Caki2 (cell line): ENCODE measurements around the gene TMEM130. TPM values are rescaled to one million over a fixed set of nuclear protein-coding genes. Genes with fewer than 3 reads are reported as not detected.

Source experiments
- DNase-seq: peaks from one replicate; pipeline ENCODE4 v3.0.0-alpha.2; 2015; ENCODE audit warnings: low read depth
- in situ Hi-C: cut with HindIII; loops from 2 replicates; pipeline ENCODE4 v1.10.0; 2016; ENCODE audit warnings: low sequenced_read_pairs, low pct_unique_long_range_greater_than_20kb, mixed read lengths
- total RNA-seq: library from RNA; depleted of rRNA; stranded (reverse); fragments of >200 nt; shearing (Covaris generic); gene quantifications from 2 replicates; pipeline ENCODE4 v1.2.3, GENCODE V29; 2014; ENCODE audit warnings: low replicate concordance; rRNA removed

TMEM130 gene
- total RNA-seq: 27.3 TPM in 2 replicates

GRCh38 chr7:98869597-98870120 lies at the start of gene TMEM130:
TSS of gene TMEM130 (minus strand) at chr7:98870014. CDS start at chr7:98869861, 153 bp downstream.
- DNase-seq: peak; percentile 45
- in situ Hi-C loops: no loop called here

DNA sequence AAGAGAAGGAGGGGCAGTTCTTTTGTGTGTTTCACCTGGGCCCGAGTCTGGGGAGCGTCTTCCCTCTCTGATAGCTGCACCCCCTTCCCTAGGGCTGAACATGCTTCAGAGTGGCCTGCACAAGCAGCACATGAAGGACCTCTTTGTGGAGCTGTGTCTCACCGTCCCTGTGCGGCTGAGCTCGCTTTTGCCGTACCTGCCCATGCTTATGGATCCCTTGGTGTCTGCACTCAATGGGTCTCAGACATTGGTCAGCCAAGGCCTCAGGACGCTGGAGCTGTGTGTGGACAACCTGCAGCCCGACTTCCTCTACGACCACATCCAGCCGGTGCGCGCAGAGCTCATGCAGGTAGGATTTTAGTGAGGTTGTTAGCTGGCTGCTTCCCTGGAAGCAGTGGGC lies 47.5 kb upstream of the TMEM130 start:
- DNase-seq: no peak
- in situ Hi-C loops: no loop called here

DNA sequence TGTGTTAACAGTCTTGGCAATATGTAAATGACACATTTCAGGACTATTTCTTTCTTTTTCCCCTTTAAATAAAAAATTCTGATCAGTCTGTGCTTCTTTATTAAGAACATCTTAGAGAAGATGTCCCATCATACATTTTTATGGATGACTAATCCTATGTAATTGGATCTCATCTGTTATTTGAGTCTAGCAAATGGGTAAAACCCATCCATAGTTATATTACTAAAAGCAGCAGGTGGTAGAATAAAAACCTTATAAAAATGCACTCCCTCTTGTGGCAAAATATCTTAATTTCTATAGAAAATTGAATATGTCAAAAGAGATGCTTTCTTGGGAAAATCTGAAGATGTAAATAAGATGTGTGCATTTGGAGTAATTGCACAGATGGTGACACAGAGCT lies 43.8 kb upstream of the TMEM130 start:
- no peak for DNase-seq

DNA sequence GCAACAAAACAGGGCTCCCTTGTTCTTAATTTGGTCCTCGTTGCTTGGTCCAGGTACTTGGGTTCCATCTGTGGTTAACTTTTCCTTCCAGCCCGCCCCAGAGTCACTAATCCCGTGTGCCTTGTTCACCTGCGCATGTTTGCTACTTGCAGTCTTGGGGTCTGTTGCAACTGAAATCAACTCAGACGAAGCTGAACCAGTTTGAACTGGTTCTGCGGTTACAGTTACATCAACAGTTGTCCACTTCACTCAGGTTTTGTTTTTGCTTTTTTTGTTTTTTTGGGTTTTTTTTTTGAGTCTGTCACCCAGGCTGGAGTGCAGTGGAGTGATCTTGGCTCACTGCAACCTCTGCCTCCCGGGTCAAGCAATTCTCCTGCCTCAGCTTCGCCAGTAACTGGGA lies 43.2 kb upstream of the TMEM130 start:
- in situ Hi-C loops: no loop called here
- no peak for DNase-seq

More for the DNA sequence above, 43.8 kb upstream of the TMEM130 start:
- in situ Hi-C loops: no loop called here

DNA sequence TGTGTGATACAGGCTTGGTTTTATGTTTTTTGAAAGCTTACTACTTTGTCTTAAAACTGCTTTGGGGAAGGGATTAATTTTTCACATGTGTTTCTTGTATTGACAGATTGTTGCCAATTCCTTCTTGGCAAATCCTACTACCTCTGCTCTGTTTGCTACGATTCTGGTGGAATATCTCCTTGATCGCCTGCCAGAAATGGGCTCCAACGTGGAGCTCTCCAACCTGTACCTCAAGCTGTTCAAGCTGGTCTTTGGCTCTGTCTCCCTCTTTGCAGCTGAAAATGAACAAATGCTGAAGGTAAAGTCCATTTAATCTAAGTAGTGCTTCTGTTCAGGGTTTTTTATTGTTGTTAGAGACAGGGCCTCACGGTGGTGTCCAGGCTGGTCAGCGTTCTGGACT lies 42.1 kb upstream of the TMEM130 start:
- in situ Hi-C loops: no loop called here
- no peak for DNase-seq

- no peak for DNase-seq
- in situ Hi-C loops: no loop called here
Observed at GRCh38 chr7:98910427-98910826, 40.6 kb upstream of the TMEM130 start.

DNA sequence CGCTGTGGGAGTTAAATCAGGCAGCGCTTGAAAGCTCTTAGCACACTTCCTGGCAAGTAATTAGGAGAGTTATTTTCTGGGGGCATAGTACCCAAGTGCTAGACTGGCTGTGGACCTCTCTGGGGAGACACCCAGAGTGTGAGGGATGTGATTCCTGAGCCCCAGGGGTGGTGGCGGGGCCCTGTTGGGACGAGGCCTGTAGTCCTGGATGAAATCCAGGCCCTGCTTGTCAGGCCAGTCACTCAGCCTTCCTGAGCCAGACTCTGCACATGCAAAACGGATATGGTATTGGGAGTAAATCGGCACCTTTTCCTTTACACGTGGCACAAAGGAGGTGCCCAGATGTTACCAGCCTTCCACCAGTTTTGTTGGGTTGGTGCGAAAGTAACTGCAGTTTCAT lies 39.7 kb upstream of the TMEM130 start:
- in situ Hi-C loops: no loop called here
- no peak for DNase-seq

DNA sequence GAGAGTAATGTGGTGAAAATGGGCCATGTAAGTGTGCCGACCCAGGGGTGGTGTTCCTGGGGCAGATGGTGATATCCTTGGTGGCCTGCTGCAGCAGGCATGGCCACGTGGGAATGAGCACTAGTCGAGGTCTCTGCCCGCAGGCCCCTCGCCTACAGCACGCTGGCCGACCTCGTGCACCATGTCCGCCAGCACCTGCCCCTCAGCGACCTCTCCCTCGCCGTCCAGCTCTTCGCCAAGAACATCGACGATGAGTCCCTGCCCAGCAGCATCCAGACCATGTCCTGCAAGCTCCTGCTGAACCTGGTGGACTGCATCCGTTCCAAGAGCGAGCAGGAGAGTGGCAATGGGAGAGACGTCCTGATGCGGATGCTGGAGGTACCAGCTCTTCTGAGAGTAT lies 38.8 kb upstream of the TMEM130 start:
- in situ Hi-C loops: no loop called here
- no peak for DNase-seq

DNA sequence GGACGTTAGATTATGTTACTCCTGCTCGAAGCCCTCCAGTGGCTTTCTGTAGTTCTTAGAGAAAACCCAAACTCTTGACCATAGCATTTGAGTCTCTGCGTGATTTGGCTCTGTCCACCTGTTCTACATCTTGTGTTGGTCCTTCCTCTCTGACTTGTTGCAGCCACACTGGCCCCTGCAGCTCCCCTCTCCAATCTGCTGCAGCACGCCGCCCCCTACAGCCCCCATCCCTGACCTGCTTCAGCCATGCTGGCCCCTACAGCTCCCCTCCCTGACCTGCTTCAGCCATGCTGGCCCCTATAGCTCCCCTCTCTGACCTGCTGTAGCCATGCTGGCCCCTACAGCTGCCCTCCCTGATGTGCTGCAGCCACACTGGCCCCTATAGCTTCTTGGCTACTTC lies 37.8 kb upstream of the TMEM130 start:
- no peak for DNase-seq
- in situ Hi-C loops: no loop called here

DNA sequence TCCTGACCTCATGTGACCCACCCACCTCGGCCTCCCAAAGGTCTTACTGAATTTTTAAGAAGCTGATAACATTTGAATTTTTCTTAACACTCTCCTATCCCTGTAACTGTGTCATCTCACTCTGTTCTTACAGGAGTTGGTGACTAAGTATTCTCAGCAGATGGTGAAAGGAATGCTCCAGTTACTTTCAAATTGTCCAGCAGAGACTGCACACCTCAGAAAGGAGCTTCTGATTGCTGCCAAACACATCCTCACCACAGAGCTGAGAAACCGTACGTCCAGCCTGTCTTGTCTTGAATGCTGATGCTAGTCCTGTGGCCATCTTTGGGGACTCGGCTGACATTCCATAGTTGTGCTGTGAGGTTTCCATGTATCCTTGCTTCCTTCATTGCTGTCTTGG lies 33.4 kb upstream of the TMEM130 start:
- in situ Hi-C loops: no loop called here
- DNase-seq: no peak

DNA sequence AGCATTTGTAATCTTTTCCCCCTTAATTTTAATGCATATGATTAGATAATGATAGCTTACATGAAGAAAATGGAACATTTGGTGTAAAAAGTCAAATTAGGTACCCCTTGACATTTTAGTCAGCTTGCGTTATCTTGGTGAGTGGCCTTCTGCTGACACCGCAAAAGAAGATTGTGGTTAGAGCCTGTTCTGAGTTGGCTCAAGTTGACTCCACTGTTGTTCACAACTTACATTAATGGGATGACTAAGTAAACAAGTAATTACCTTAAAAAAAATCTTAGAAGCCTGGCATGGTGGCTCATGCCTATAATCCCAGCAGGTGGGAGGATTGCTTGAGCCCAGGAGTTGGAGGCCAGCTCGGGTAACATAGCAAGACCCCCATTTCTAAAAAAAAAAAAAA lies 32.7 kb upstream of the TMEM130 start:
- no peak for DNase-seq
- in situ Hi-C loops: no loop called here

DNA sequence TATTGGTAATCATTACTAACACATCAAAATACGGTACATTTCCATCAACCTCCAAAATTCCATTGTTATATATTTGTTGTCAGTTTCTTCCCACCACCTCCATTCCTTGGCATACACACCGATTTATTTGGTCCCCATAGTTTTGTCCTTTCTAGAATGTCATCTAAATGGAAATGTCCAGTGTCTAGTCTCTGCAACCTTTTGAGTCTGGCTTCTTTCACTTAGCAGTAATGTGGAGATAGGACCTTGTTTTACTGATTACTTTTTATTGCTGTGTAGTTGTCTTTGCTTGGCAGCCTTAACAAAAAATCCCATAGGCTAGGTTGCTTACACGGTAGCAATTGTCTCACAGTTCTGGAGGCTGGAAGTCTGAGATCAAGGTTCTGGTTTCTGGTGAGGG lies 31.0 kb upstream of the TMEM130 start:
- DNase-seq: no peak
- in situ Hi-C loops: no loop called here

GRCh38 chr7:98899816-98900215 lies 30.0 kb upstream of the TMEM130 start:
- DNase-seq: no peak
- in situ Hi-C loops: no loop called here

DNA sequence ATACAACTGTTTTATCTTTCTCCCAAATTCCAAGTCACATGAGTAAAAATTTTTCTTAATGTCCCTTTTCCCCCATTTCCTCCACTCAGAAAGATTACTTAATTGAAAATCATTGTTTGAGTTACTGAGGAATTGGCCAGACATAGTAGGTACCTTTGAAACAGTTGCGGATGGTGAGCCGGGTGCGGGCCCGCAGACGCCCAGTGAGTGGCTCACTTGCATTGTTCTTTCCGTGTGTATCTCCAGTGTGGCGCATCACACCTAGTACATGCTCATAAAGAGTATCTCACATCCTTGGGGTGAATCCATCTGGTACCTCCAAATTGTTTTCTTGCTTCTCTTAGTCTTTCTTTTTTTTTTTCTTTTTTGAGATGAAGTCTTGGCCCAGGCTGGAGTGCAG lies 22.8 kb upstream of the TMEM130 start:
- in situ Hi-C loops: no loop called here

DNA sequence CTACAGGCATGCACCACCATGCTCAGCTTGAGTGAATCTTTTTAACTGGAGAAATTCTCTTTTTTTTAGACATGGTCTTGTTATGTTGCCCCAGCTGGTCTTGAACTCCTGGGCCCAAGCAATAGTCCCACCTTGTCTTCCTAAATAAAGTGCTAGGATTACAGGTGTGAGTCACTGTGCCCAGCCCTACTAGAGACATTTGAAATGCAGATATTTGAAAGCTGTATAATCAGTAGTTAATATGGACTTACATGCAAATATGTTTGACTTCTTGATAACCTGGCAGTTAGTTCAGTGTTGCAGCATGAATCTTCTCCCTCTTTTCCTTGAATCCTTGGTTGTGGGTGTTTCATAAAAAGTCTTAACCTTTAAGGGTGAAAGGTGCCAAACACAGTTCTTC lies 17.2 kb upstream of the TMEM130 start:
- no peak for DNase-seq
- in situ Hi-C loops: no loop called here

More for the DNA sequence above, 22.8 kb upstream of the TMEM130 start:
- DNase-seq: no peak

DNA sequence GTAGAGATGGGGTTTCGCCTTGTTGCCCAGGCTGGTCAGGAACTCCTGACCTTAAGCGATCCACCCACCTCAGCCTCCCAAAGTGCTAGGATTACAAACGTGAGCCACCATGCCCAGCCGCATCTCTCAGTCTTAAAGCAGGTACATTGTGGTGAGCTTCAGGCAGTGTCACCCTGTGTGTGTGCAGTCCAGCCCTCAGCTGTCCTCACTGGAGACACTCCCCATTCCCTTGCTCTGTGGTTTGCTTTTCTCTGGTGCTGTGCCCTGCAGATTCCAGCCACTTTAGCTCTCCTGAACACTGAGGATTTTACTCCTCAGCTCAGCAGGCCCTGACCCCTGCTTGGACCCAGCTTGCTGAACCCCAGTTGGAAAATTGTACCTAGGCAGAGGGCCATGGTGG lies 14.6 kb upstream of the TMEM130 start:
- in situ Hi-C loops: no loop called here
- no peak for DNase-seq

DNA sequence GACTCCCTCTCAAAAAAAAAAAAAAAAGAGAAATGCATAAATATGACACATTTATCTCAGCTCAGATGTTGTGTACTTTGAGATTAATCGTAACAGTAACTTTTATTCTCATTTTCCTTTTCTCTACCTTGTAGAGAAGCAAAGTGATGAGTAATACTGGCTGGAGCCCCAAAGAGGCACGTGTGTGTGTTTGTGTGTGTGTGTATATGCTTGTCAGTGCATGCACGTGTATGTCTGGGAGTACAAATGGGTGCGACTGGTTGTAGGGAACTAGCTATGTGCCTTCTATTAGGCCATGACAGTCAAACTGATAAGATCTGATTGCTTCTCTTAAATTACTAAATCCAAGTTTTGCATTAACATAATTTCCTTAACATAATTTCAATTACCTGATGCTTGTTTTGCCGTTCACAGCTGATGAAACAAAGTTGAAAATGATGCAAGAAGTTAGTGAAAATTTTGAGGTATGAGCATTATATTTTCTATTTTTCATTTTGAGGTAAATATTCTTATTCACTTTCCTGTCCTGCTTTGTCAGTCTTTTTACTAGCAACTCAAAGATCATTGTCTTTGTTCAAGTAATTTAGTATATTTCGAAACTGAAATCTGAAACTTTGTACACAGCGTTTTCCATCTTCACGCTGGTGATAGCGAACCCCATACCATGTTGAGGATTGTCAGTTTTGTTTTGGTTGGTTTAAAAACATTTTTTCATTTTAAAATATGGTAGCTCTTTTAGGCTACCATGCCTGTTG lies 11.9 kb upstream of the TMEM130 start:
- DNase-seq: no peak
- in situ Hi-C loops: no loop called here

DNA sequence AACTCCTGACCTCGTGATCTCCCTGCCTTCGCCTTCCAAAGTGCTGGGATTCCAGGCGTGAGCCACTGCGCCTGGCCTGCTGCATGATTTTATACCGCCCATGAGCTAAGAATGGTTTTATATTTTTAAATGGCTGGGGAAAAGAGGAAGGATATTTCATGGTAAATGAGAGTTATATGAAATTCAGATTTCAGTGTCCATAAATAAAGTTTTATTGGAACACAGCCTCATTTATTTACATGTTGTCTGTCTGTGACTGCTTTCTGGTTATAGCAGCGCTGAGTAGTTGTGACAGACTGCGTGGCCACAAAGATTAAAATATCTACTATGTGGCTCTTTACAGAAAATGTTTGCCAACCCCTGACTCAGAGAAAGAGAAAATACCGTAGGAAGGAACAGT lies 10.7 kb upstream of the TMEM130 start:
- in situ Hi-C loops: no loop called here
- no peak for DNase-seq

GRCh38 chr7:98879979-98880315 lies 10.1 kb upstream of the TMEM130 start:
- DNase-seq: no peak
- in situ Hi-C loops: no loop called here
